HL-60 (cell line): Measurements from ENCODE around the gene BLOC1S1.

Experiments
- REST ChIP-seq: IDR thresholded peaks from 2 replicates; pipeline ENCODE4 v1.6.1; 2012; ENCODE audit warnings: low read depth; ENCODE audit not compliant: insufficient replicate concordance
- TF ChIP-seq, protein P1 (sequence below): IDR thresholded peaks from one replicate; pipeline ENCODE4 v1.5.1; 2011; ENCODE audit warnings: low read length, control low read depth, inconsistent platforms; ENCODE audit not compliant: insufficient read depth

DNA sequence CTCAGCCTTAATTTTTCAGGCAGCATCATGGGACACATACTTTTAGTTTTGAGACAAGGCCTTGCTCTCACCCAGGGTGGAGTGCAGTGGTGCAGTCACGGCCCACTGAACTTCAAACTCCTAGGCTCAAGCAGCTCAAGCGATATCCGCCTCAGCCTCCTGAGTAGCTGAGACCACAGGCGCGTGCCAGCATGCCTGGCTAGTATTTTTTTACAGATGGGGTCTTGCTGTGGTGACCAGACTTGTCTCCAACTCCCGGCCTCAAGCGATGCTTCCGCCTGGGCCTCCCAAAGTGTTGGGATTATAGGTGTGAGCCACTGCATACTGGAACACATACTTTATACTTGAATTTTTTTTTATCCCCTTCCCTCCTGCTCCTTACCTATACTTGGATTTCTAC is 7.1 kb downstream of the BLOC1S1 start:
- TF ChIP-seq, protein P1, sequence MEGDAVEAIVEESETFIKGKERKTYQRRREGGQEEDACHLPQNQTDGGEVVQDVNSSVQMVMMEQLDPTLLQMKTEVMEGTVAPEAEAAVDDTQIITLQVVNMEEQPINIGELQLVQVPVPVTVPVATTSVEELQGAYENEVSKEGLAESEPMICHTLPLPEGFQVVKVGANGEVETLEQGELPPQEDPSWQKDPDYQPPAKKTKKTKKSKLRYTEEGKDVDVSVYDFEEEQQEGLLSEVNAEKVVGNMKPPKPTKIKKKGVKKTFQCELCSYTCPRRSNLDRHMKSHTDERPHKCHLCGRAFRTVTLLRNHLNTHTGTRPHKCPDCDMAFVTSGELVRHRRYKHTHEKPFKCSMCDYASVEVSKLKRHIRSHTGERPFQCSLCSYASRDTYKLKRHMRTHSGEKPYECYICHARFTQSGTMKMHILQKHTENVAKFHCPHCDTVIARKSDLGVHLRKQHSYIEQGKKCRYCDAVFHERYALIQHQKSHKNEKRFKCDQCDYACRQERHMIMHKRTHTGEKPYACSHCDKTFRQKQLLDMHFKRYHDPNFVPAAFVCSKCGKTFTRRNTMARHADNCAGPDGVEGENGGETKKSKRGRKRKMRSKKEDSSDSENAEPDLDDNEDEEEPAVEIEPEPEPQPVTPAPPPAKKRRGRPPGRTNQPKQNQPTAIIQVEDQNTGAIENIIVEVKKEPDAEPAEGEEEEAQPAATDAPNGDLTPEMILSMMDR: no peak
- no peak for TF ChIP-seq REST
